ENCODE measurements around the gene COBL.

Gene COBL

DNA sequence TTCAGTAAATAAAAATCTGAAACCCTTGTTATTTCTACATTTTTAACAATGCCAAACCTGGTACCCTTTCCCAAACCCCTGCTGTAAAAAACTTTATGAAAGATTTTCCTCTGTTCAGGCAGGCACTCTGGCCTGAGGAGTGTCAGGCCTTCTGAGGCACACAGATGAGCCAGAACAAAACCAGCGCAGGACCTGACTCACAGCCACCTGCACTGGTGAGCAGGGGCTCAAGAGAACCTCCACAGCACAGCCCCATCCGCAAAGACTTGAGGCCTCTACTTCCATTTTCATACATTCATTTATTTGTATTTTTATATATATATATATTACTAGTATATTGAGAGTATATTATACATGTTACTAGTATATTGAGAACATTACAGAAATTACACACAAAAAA is 49.4 kb downstream of the COBL start:
- no peaks in the 10 kb centered on the region for H3K9me3 Mint-ChIP-seq
- no peaks in the 10 kb centered on the region for H3K4me1 Mint-ChIP-seq
- CTCF ChIA-PET, result no interaction called here
- H3K27ac Mint-ChIP-seq, result no peak overlapping the region
- no peak for DNase-seq
- no peak overlapping the region for H3K4me3 Mint-ChIP-seq
- no peaks in the 10 kb centered on the region for H3K36me3 Mint-ChIP-seq
- no peaks in the 10 kb centered on the region for H3K27me3 Mint-ChIP-seq

DNA sequence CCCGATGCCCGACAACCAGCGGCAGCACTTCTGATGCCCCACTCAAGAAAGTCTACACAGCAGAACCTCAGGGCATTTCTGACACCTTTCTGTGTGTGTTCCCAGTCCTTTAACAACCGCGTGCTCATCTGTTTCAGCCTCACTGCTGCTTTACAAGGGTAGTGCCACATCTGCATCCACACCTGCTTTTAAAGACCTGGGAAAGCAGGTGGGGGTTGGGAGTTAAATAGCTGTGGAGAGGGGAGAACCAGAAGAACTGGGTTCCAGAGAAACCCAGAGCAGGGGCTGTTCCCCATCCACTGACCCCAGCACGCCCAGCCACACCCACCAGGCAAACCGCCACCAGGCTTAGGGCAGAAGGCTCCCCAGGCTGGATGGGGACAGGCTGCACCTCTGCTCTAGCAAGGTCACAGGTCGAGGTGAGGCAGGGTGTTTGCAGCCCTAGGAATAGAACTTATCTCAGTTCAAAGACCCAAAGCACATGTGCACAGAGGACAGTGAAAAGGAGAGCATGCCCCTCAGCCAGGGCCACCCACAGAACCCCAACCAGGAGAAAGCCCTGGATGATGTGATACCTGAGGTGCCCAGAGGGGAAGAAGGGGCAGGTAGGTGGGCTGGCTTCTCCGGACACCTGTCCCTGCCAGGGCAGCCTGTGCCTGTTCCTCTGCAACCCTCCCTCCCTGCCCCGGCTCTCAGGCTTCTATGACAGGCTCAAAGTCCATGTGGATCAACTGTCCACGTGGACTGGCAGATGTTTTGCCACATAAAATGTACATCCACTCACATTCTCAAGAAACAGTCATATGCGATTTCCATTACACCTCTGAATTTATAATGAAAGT is 51.3 kb downstream of the COBL start:
- no peaks in the 10 kb centered on the region for H3K36me3 Mint-ChIP-seq
- DNase-seq, result no peak
- no peak overlapping the region for H3K27ac Mint-ChIP-seq
- no peak overlapping the region for H3K4me3 Mint-ChIP-seq
- H3K9me3 Mint-ChIP-seq, result no peaks in the 10 kb centered on the region
- no peaks in the 10 kb centered on the region for H3K4me1 Mint-ChIP-seq
- CTCF ChIA-PET, result no interaction called here
- H3K27me3 Mint-ChIP-seq, result no peaks in the 10 kb centered on the region

DNA sequence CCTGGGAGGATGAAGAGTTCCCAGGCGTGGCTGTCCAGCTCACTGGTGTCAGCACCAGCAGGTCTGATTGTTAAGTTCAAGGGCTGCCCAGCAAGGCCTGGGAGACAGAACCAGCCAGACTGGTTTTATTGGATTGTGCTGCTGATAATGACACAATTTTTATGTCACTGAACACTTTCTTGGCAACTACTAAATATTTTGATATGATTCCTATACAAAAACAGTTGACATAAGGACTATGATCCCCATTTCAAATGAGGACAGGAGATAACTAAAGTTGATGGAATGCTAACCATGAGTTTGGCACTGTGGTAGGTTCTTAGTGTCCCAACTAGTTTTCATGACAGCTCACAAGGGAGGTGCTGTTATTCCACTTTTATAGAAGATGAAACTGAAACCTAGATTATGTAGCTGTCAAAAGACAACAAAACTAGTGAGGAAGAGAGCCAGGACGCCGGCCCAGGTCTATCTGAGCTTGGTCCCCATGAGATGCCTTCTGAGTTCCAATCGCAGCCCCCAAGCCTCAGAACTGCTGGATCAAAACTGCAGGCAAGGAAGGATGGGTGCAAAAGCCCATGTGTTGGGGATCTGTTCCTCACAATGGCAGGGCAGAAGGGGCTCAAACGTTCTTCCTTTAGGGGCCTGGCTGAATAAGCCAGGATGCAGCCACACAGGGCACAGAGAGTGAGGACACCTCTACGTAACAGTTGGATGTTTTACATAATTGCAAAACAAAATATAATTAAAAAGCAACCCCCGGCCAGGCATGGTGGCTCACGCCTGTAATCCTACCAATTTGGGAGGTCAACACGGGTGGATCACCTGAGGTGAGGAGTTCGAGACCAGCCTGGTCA is 52.8 kb downstream of the COBL start:
- H3K4me3 Mint-ChIP-seq, result no peak overlapping the region
- DNase-seq, result no peak
- H3K36me3 Mint-ChIP-seq, result no peaks in the 10 kb centered on the region
- CTCF ChIA-PET, result no interaction called here
- no peak overlapping the region for H3K27ac Mint-ChIP-seq
- H3K27me3 Mint-ChIP-seq, result no peaks in the 10 kb centered on the region
- H3K4me1 Mint-ChIP-seq, result no peaks in the 10 kb centered on the region
- H3K9me3 Mint-ChIP-seq, result no peaks in the 10 kb centered on the region

DNA sequence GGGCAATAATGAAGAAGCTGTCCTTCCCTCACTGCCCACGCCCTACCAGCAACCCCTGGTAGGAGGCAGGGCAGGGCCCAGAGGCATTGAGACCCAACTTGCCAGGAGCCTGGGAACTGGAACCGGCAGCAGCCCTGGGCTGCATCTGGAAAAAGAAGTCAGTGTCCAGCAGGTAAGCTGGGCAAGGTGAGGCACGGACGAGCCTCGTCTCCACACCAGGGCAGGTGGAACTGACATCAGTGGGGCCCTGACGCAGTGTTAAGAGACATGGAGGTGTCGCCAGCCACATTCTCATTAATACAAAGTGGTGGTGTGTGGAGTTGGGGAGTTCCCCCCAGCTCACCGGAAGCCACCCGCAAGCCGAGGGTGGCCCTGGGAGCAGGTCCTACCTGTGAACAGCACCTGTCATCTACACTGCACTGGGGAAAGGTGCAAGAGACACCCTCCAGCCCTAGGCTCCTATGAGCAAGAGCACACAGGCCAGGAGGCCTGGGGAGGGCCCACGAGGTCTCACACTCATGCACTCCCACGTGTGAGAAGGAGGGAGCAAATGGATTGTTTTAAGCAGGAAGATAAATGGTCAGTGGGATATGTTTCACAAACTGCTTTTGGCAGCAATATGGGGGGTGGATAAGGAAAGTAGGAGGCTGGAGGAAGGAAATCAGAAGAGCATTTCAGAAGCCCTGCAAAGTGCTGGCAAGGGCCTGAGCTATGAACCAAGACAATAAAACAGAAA is 53.6 kb downstream of the COBL start:
- Mint-ChIP-seq H3K36me3 (no peaks in the 10 kb centered on the region), H3K4me1 (no peaks in the 10 kb centered on the region), H3K9me3 (no peaks in the 10 kb centered on the region), H3K27me3 (no peaks in the 10 kb centered on the region), H3K27ac (no peak overlapping the region), H3K4me3 (no peak overlapping the region)
- CTCF ChIA-PET, result no interaction called here
- no peak for DNase-seq

DNA sequence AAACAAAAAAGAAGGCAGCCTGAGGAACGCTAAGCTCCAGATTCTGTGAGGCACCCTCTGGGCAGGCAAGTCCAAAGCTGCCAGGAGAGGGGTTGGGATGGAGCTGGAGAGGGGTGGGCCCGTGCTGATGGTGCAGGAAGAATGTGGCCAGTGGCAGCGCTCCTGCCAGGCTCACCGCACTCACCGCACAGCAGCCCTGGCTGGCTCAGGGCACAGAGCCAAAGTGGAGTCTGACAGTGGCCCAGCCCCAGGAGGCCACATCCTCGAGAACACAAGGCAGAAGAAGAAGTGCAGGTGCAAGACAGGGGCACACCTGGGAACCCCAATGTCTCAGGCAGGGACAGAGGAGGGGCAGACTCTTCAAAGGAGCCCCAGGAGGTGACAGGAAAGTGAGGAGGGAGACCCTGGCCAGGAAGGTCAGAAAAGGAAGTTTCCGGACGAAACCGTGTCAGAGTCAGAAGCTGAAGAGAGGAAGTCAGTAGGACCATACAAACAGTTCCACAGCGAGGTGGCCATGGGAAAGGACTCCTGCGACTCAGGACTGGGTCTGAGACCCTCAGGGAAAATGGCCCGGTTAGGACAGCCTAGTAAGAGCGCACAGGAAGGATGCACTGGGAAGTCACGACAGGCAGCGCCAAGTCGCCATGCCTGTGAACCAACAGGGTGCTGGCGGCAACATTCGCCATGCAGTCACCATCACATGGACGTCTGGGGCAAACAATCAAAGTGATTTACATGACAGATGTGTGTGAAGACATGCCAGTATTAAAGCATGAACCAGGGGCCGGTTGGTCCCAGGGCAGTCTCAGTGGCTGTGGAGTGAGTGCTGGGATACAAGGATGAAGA is 54.4 kb downstream of the COBL start:
- CTCF ChIA-PET, result interaction anchor here (0.8 kb wide), 1 partner anchor 99 kb away, joined by 3 read pairs; no protein-coding TSS in a partner anchor
- no peaks in the 10 kb centered on the region for H3K9me3 Mint-ChIP-seq
- no peaks in the 10 kb centered on the region for H3K4me1 Mint-ChIP-seq
- no peaks in the 10 kb centered on the region for H3K27me3 Mint-ChIP-seq
- no peaks in the 10 kb centered on the region for H3K36me3 Mint-ChIP-seq
- no peak overlapping the region for H3K27ac Mint-ChIP-seq
- no peak overlapping the region for H3K4me3 Mint-ChIP-seq
- no peak for DNase-seq

DNA sequence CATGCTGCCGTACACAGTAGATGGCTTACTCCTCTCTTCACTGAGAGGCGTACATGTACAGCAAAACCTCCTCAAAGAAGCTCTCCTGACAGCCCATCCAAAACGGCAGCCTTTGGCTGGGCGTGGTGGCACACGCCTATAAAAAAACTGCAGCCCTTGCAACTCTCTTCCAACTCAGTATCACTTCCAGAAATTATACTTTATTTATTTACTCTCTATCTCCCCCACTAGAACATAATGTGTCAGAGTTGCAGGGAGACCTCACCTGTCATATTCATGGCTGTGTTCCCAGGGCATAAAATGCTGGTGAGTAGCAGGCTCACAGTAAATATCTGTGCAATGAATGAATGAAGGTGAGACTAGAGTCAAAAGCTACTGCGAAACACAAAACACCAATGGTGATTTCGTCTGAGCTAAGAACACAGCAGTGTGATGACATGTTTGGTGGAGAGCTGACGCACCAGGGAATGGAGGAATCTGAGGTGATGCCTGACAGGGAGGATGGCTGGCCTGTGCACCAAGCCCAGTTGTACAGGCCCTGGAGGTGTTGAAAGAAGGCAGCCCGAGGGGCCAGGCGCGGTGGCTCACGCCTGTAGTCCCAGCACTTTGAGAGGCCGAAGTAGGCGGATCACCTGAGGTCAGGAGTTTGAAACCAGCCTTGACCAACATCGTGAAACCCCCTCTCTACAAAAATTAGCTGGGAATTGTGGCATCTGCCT is 55.3 kb downstream of the COBL start:
- no peak overlapping the region for H3K27ac Mint-ChIP-seq
- CTCF ChIA-PET, result interaction anchor here (0.8 kb wide), 1 partner anchor 98 kb away, joined by 3 read pairs; no protein-coding TSS in a partner anchor
- no peak overlapping the region for H3K4me3 Mint-ChIP-seq
- H3K4me1 Mint-ChIP-seq, result no peaks in the 10 kb centered on the region
- no peaks in the 10 kb centered on the region for H3K9me3 Mint-ChIP-seq
- DNase-seq, result no peak
- no peaks in the 10 kb centered on the region for H3K36me3 Mint-ChIP-seq
- no peaks in the 10 kb centered on the region for H3K27me3 Mint-ChIP-seq

DNA sequence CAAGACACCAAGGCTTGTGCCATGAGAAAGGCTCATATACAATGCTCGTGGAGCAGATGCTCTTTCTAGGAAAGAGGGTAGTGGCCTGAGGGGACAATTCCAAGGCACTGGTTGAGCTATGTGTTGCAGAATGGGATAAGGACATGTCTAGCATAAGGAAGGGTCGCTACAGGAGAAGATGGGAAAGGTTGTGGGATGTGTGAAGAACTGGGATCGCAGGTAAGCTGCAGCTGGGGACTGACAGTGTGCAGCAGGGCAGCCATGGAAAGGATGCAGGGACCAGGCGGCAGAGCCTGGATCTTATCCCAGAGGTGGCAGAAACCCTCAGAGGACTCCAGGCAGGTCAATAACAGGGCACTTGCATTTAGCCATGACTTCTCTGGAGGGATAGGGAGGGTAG is 56.1 kb downstream of the COBL start:
- DNase-seq, result no peak
- CTCF ChIA-PET, result no interaction called here
- Mint-ChIP-seq H3K4me1 (no peaks in the 10 kb centered on the region), H3K27me3 (peaks cover under 1% of the 10 kb centered on the region), H3K9me3 (no peaks in the 10 kb centered on the region), H3K4me3 (no peak overlapping the region), H3K27ac (no peak overlapping the region), H3K36me3 (no peaks in the 10 kb centered on the region)

DNA sequence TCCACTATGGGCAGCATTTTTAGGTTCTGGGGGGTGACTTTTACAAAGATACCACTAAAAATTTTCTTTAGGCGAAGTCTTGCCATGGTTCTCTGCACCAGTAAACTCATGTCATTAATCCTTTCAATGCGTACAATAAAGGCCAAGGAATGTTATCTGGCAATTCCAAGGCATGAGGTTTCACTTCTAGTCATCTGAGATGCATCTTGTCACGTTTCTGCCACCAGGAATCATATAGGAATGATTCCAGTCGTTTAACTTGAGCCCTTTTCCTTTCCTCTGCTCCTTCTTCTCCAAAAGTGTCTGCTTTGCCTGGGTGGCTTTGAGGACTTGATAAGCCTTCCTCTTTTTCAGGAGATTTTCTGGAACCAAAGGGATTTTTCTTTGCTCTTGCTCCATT is 56.8 kb downstream of the COBL start:
- no peaks in the 10 kb centered on the region for H3K4me1 Mint-ChIP-seq
- no peak overlapping the region for H3K27ac Mint-ChIP-seq
- peaks cover 4% of the 10 kb centered on the region for H3K27me3 Mint-ChIP-seq
- H3K36me3 Mint-ChIP-seq, result no peaks in the 10 kb centered on the region
- no peaks in the 10 kb centered on the region for H3K9me3 Mint-ChIP-seq
- H3K4me3 Mint-ChIP-seq, result no peak overlapping the region
- CTCF ChIA-PET, result no interaction called here
- DNase-seq, result no peak

DNA sequence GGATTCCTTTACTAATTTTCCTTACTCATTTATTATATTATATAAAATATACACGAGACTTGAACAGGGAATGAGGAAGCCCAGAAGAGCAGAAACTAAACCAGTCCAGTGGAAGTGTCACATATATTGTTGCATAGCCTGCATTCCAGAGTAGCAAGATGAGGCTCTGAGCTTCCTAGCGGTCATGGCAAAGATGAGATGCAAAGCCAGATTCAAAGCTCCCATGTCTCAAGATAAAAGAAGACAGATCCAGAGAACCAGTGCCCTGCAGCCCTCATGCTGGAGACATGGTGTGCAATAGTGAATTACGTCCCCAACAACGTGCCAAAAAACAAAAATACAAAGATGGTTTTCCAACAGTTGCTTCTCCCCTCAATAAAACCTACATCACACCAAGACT is 59.7 kb downstream of the COBL start:
- Mint-ChIP-seq H3K36me3 (no peaks in the 10 kb centered on the region), H3K4me3 (no peak overlapping the region), H3K9me3 (no peaks in the 10 kb centered on the region), H3K4me1 (no peaks in the 10 kb centered on the region), H3K27ac (no peak overlapping the region), H3K27me3 (peaks cover 4% of the 10 kb centered on the region)
- CTCF ChIA-PET, result no interaction called here
- DNase-seq, result no peak

DNA sequence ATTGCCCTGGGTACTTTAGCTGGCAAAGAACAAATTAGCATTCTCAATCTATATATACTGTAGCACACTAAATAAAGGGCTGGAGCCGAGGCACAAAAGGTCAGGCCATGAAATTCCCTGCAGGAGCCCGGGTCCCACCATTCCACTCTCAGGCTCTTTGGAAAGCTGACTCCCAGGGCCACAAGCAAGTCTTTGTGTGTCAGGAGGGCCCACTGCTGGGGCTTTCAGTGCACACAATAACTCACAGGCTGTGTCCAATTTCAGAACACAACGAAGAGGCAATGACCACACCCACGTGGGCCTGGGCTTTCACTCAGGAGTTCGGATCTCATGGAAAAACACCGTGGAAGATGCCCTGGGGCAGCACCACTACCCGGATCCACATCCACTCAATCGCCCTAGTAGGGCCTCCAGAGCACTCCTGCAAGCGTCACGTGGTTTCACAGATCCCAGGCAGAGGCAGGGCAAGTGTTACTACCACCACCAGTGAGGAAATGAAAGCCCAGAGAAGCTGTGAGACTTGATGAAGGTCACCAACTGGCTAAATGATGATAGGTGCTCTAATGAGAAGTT is 60.3 kb downstream of the COBL start:
- peaks cover 4% of the 10 kb centered on the region for H3K27me3 Mint-ChIP-seq
- H3K36me3 Mint-ChIP-seq, result no peaks in the 10 kb centered on the region
- H3K9me3 Mint-ChIP-seq, result no peaks in the 10 kb centered on the region
- no peak for DNase-seq
- H3K4me1 Mint-ChIP-seq, result no peaks in the 10 kb centered on the region
- no peak overlapping the region for H3K4me3 Mint-ChIP-seq
- CTCF ChIA-PET, result no interaction called here
- H3K27ac Mint-ChIP-seq, result no peak overlapping the region

DNA sequence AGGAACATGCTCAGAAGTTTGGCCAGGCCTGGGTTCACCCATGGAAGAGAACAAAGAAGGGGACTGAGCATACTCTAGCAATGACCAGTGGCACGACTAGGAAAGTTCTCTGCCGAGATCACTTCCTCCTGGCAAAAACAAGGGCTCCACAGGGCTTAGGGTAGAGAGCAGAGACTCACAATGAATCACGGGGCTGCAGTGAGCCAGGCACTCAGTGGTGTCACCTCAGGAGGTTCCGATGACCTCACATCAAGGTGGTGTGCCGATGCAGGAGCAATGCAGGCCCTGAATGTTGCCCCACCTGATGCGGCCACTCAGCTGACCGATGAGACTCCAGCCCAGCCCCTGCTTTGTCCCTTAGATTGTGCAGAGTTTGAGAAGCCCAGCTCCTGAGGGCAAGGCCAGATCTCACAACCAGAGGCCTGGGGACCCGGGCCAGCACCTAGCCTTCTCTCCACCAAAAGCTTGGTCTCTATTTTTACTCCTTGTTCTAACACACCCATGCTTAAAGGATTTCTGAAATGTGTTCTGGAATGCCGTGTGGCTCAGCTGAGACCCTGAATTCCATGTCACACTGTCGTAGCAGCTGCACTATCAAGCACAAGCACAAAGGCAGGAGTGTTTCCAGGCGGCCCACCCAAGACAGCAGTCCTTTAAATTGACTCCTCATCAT is 60.9 kb downstream of the COBL start:
- Mint-ChIP-seq H3K4me3 (no peak overlapping the region), H3K9me3 (no peaks in the 10 kb centered on the region), H3K27ac (no peak overlapping the region), H3K36me3 (no peaks in the 10 kb centered on the region), H3K27me3 (peaks cover 4% of the 10 kb centered on the region), H3K4me1 (no peaks in the 10 kb centered on the region)
- CTCF ChIA-PET, result no interaction called here
- DNase-seq, result no peak

DNA sequence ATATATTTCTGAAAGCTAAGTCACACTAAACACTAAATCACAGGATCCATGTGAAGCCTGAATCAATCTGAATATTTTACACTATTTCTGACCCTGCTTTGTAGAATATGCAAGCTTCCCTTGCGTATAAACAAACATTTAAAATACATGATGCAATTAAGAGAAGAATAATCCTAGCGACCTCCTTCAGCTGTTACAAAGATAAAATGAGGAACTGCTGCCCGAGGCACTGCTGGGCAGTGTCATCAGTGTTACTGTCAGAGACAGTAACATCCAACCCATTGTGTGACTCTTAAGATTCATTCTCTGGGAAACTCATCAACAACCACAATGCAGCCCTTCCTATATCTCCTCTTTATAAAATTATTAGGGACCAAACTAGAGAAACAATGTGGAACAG is 61.6 kb downstream of the COBL start:
- DNase-seq, result no peak
- CTCF ChIA-PET, result no interaction called here
- H3K27ac Mint-ChIP-seq, result no peak overlapping the region
- H3K9me3 Mint-ChIP-seq, result no peaks in the 10 kb centered on the region
- no peaks in the 10 kb centered on the region for H3K4me1 Mint-ChIP-seq
- H3K36me3 Mint-ChIP-seq, result no peaks in the 10 kb centered on the region
- H3K4me3 Mint-ChIP-seq, result no peak overlapping the region
- H3K27me3 Mint-ChIP-seq, result peaks cover 4% of the 10 kb centered on the region

DNA sequence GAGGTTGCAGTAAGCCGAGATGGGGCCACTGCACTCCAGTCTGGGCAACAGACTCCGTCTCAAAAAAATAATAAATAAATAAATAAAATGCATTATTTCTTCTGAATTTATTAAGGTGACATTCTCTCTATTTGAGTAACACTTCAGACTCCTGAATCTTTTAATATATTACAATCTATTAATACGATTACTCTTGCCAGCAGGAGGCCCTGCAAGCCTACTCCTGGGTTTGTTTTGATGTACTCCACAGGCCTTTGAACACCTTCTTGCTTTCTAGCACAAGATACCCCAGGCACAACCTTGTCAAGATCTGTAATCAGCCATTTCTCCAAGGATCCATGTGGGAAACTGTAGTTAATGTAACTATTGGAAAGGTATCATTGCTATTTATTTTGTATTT is 63.5 kb downstream of the COBL start:
- Mint-ChIP-seq H3K9me3 (no peaks in the 10 kb centered on the region), H3K27ac (no peak overlapping the region), H3K36me3 (no peaks in the 10 kb centered on the region), H3K4me1 (no peaks in the 10 kb centered on the region), H3K27me3 (peaks cover 4% of the 10 kb centered on the region), H3K4me3 (no peak overlapping the region)
- CTCF ChIA-PET, result no interaction called here
- DNase-seq, result no peak

All from activated naive CD4-positive, alpha-beta T cell treated with anti-CD3 and anti-CD28 coated beads, Interleukin-2, amount 10 ng/mL, durations not matched to agents 7 days and 5 days (primary cell).